ENCODE measurements around the gene APOM.
A peak's percentile ranks its signal among the peaks of the same experiment; 100 is the strongest.

Gene APOM

GRCh38 chr6:31657406-31658157 is 1.9 kb downstream of the APOM start:
- no peak for DNase-seq (ENCODE audit: extremely low read depth in 1 of 2, low read depth in 1 of 2)

GRCh38 chr6:31658158-31658688 is 2.5 kb downstream of the APOM start:
- no peak for DNase-seq (ENCODE audit: extremely low read depth in 1 of 2, low read depth in 1 of 2)

- no peak for DNase-seq (ENCODE audit: extremely low read depth in 1 of 2, low read depth in 1 of 2)
Observed at GRCh38 chr6:31658983-31659648, 3.4 kb downstream of the APOM start.

GRCh38 chr6:31659649-31660380 is 4.1 kb downstream of the APOM start:
- DNase-seq (ENCODE audit: extremely low read depth in 1 of 2, low read depth in 1 of 2): no peak

- peak; percentile 37 to 70 for DNase-seq (ENCODE audit: extremely low read depth in 1 of 2, low read depth in 1 of 2)
Observed at GRCh38 chr6:31660381-31661261, 4.9 kb downstream of the APOM start, which contains the start of gene C6orf47. C6orf47 (minus strand) TSS chr6:31660778; CDS start chr6:31659947, 831 bp downstream.

- DNase-seq (ENCODE audit: extremely low read depth in 1 of 2, low read depth in 1 of 2): no peak
Observed at GRCh38 chr6:31661262-31662123, 5.8 kb downstream of the APOM start.

- no peak for DNase-seq (ENCODE audit: extremely low read depth in 1 of 2, low read depth in 1 of 2)
Observed at GRCh38 chr6:31662124-31662723, 6.5 kb downstream of the APOM start.

GRCh38 chr6:31663126-31663960 is 7.6 kb downstream of the APOM start:
- DNase-seq (ENCODE audit: extremely low read depth in 1 of 2, low read depth in 1 of 2): no peak

- no peak for DNase-seq (ENCODE audit: extremely low read depth in 1 of 2, low read depth in 1 of 2)
Observed at GRCh38 chr6:31663961-31664789, 8.5 kb downstream of the APOM start.

- DNase-seq (ENCODE audit: extremely low read depth in 1 of 2, low read depth in 1 of 2): peak; percentile 80 to 81
Observed at GRCh38 chr6:31664790-31665500, 9.3 kb downstream of the APOM start, which contains the start of gene GPANK1. GPANK1 (minus strand) TSS chr6:31664997; CDS start chr6:31664478, 519 bp downstream.

GRCh38 chr6:31665501-31666336 is 10.0 kb downstream of the APOM start, which contains the start of gene CSNK2B:
CSNK2B (plus strand) TSS chr6:31666080; CDS start chr6:31666832, 752 bp downstream.
- DNase-seq (ENCODE audit: extremely low read depth in 1 of 2, low read depth in 1 of 2): peak; percentile 96

- no peak for DNase-seq (ENCODE audit: extremely low read depth in 1 of 2, low read depth in 1 of 2)
Observed at GRCh38 chr6:31666337-31666965, 10.8 kb downstream of the APOM start.

- no peak for DNase-seq (ENCODE audit: extremely low read depth in 1 of 2, low read depth in 1 of 2)
Observed at GRCh38 chr6:31669676-31670075, 14.0 kb downstream of the APOM start, which contains the start of gene LY6G5B. LY6G5B (plus strand) TSS chr6:31669976; CDS start chr6:31670951, 975 bp downstream.

GRCh38 chr6:31676322-31676903 is 20.7 kb downstream of the APOM start:
- no peak for DNase-seq (ENCODE audit: extremely low read depth in 1 of 2, low read depth in 1 of 2)

GRCh38 chr6:31676904-31677303 is 21.2 kb downstream of the APOM start:
- no peak for DNase-seq (ENCODE audit: extremely low read depth in 1 of 2, low read depth in 1 of 2)

Data from activated CD8-positive, alpha-beta memory T cell treated with anti-CD3 and anti-CD28 coated beads for 1 hour (primary cell).